ENCODE data around the gene APH1B. TPM values are rescaled to one million over a fixed set of nuclear protein-coding genes. Genes with fewer than 3 reads are reported as not detected.

Gene APH1B
- total RNA-seq, 6 experiments from 2014 or later = 23.7 to 38.7 (median 33.6) TPM

GRCh38 chr15:63276342-63277037, 915 bp upstream of the APH1B start:
- Mint-ChIP-seq H3K4me3 (peak overlapping the region; percentile 88), H3K27ac (peak overlapping the region; percentile 84), H3K27me3 (ENCODE audit: insufficient read depth) (no peaks in the 10 kb centered on the region), H3K4me1 (ENCODE audit: low read depth) (peaks cover 30% of the 10 kb centered on the region), H3K9me3 (no peaks in the 10 kb centered on the region), H3K36me3 (ENCODE audit: low read depth) (peaks cover 18% of the 10 kb centered on the region)
- no peak for DNase-seq
- TF ChIP-seq CTCF (IDR thresholded peaks at IDR 0.05) = no peak

GRCh38 chr15:63277893-63278456, 570 bp downstream of the APH1B start:
- no peaks in the 10 kb centered on the region for H3K27me3 Mint-ChIP-seq (ENCODE audit: insufficient read depth)
- DNase-seq = no peak
- H3K27ac Mint-ChIP-seq = peak overlapping the region; percentile 70
- no peak for TF ChIP-seq CTCF (IDR thresholded peaks at IDR 0.05)
- H3K4me1 Mint-ChIP-seq (ENCODE audit: low read depth) = peaks cover 30% of the 10 kb centered on the region
- peak overlapping the region; percentile 88 for H3K4me3 Mint-ChIP-seq
- H3K36me3 Mint-ChIP-seq (ENCODE audit: low read depth) = peaks cover 14% of the 10 kb centered on the region
- H3K9me3 Mint-ChIP-seq = no peaks in the 10 kb centered on the region

- no peak for TF ChIP-seq CTCF (IDR thresholded peaks at IDR 0.05)
- H3K4me3 Mint-ChIP-seq = no peak overlapping the region
- H3K27me3 Mint-ChIP-seq (ENCODE audit: insufficient read depth) = no peaks in the 10 kb centered on the region
- DNase-seq = no peak
- H3K9me3 Mint-ChIP-seq = no peaks in the 10 kb centered on the region
- H3K36me3 Mint-ChIP-seq (ENCODE audit: low read depth) = peaks cover 23% of the 10 kb centered on the region
- peaks cover 32% of the 10 kb centered on the region for H3K4me1 Mint-ChIP-seq (ENCODE audit: low read depth)
- H3K27ac Mint-ChIP-seq = no peak overlapping the region
Measured at GRCh38 chr15:63283126-63283525, 5.7 kb downstream of the APH1B start.

GRCh38 chr15:63284335-63284734, 6.9 kb downstream of the APH1B start:
- Mint-ChIP-seq H3K27me3 (ENCODE audit: insufficient read depth) (no peaks in the 10 kb centered on the region), H3K4me3 (no peak overlapping the region), H3K36me3 (ENCODE audit: low read depth) (peaks cover 19% of the 10 kb centered on the region), H3K27ac (no peak overlapping the region), H3K9me3 (no peaks in the 10 kb centered on the region), H3K4me1 (ENCODE audit: low read depth) (peaks cover 28% of the 10 kb centered on the region)
- TF ChIP-seq CTCF (IDR thresholded peaks at IDR 0.05) = no peak
- no peak for DNase-seq

GRCh38 chr15:63287109-63287508, 9.7 kb downstream of the APH1B start:
- DNase-seq = no peak
- TF ChIP-seq CTCF (IDR thresholded peaks at IDR 0.05) = no peak
- Mint-ChIP-seq H3K27me3 (ENCODE audit: insufficient read depth) (peaks cover 2% of the 10 kb centered on the region; the same call in 1 of the 2 replicates), H3K4me3 (no peak overlapping the region), H3K9me3 (peaks cover 4% of the 10 kb centered on the region; the same call in 1 of the 2 replicates), H3K27ac (peak overlapping the region; percentile 37; the same call in 1 of the 2 replicates), H3K36me3 (ENCODE audit: low read depth) (peaks cover 21% of the 10 kb centered on the region), H3K4me1 (ENCODE audit: low read depth) (peaks cover 47% of the 10 kb centered on the region)
